Suppressor macrophage treated with lipopolysaccharide for 4 hours (primary cell): ENCODE results near the gene EHF.
"Not testable (repeated sequence)": the region's sequence is repeated elsewhere in the genome, so short reads cannot be mapped to it uniquely, and the experiment has no call there.

Source experiments
- DNase-seq: peaks from one replicate; pipeline ENCODE4 v3.0.0-alpha.2; 2020

The EHF gene

DNA sequence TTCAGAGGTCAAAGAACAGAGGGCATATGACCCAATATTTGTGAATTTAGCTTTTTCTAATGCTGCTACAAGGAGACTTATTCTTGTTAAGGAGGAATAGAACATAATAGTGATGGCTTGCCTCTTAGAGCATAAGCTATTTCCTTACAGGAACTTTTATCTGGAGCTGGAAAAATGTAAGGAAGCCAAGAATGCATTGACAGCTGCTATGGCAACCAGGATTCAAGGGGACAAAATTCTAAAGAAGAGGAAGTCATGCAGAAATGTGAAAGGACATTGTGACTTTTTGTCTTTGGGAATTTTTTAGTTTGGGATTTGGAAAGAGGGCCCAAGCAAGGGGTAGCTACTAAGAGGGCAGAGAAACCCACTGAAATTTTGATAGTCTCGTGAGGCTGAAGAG, 51.1 kb downstream of the EHF start:
- no peak for DNase-seq

DNA sequence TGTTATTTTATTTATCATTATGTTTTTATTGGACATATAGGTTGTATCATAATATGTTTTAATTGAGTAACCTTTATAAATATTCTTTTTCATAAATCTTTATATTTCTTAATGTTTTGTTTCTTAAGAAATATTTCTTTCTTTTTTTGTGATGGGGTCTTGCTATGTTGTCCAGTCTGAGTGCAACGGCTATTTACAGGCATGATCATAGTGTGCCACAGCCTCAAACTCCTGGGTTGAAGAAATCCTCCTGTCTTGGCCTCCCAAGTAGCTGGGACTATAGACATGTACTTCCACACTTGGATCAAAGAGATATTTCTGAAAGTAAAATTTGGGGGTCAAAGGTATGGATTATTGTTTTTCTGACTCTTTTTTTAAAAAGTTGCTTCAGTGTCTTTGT, 53.1 kb downstream of the EHF start:
- no peak for DNase-seq

DNA sequence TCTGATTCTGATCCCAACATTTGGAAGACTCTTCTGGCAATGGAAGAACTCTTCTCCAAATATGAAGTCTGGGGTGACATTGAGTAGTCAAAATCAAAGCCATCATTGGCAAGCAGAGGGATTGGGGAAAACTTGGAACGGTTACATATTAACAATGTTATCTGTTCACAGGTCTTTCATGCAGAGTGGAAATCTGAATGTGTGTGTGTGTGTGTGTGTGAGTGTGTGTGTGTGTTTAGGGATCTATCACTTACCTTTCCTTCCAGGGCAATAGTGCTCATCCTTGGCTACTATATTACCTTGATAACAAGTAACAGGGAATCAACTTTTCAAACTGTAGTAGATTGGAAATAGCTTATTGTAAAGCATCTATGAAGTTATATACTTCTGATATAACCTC, 55.3 kb downstream of the EHF start:
- DNase-seq: no peak

DNA sequence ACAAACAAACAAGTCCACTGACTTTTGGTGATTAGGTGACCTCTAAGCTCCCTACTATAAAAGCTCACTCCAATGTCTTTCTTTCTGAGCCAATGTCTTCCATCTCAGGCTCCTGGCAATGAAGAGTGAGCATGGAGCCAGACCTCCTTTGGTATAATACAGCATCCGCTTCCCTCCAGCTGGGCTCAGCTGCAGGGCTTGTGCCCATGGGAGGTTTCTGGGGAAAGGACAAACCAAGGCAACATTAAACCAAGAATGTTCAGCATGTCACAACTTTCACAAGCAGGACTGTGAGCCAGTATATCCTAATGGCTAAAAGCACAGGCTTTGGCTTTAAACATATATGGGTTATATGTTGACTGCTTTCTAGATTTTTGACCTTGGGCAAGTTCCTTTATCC, 58.8 kb downstream of the EHF start:
- no peak for DNase-seq

DNA sequence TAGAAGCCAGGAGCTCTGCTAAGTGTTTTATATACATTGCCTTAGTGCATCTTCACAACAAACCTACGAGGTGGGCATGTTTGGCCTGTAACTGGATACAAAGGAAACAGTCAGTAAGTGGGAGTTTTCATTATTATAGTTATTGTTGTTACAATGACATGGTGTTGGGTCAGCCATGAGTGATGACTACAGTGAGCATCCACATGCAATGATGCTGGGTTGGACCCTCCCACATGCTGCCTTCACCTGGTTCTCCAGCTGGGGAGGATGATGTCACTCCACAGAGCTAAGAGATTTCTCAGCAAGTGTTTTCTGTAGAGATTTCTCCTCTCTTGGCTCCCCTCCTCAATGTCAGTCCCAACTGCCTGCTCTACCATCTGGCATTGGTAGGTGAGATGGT, 59.3 kb downstream of the EHF start:
- DNase-seq: no peak

DNA sequence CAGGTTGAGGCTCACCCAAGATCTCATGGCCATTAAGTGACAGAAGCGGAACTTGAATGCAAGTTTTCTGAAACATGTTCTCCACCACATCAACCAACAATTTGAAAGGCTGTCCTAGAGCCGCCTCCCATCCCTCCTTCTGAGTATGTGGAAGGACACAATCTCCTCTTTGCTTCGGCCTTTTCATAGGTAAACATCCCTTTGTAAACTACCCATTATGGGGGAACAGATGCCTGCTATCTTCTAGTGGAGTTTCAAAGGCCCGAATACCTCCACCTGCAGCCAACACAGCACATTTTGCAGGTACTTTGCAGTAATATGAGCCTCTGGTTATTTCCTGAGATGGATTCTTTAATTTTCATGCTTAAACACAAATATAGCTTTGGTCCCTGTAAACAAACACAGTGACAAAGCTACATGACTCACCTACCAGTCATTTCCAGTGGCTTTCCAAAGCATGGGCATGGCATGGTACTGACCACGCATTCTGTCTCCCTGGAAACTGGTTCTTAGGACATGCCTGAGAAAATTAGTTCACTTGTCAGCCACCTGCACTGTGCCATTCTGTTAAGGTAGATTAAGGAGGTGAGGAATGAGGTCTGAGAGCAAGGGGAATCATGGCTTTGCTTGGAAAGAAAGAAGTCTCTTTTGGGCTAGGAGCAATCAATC, 60.2 kb downstream of the EHF start:
- DNase-seq: peak; percentile 24

DNA sequence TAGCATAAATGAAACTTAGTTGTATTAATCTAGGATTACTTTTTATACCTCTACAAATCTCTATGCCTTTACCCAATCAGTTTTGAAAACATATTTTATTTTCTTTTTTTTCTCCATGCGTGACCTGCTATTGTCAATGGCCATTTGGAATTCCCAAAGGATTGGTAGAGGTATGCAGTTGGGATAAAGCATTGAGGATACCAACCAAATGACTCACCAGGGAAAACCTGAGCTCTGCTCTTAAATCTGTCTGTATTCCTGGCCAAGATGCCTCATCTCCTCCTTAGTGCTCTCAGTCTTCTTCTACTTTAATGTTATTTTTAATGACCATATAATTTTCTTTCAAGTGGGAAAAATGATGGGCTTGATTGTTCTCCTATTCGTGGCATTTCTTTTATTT, 61.9 kb downstream of the EHF start:
- DNase-seq: no peak

DNA sequence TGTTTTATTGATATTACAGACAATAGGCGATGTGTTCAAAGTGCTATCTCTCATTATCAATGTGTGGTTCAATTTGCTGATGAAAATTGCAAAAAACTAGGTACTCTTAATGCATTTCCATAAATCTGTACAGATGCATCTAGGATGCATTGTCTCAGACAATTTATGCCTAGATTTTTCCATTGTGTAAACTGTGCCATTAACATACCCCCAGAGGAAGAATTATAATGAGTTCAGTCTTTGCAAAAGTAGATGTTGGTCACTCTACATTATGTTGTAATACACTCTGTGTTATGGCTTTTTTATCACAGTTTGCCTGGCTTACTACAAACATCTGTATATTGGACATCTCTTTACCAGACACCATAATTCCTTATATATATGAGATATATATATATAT, 62.5 kb downstream of the EHF start:
- no peak for DNase-seq

DNA sequence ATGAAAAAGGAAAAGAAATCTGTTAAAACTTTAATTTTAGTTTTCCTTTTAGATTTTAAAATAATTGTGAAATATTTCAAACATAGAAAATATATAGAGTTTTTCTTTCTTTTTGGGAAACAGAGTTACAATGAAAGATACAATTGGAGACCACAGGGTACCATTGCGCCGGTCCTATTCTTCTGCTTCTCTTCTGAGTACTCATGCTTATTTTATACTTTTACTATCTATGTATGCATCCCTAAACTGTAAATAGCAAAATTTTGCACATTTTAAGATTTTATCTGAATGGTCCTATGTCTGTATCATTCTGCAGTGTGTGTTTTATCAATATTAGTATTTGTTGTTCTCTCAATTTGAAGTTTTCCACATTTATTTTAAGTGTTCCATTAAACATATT, 65.0 kb downstream of the EHF start:
- DNase-seq: no peak

DNA sequence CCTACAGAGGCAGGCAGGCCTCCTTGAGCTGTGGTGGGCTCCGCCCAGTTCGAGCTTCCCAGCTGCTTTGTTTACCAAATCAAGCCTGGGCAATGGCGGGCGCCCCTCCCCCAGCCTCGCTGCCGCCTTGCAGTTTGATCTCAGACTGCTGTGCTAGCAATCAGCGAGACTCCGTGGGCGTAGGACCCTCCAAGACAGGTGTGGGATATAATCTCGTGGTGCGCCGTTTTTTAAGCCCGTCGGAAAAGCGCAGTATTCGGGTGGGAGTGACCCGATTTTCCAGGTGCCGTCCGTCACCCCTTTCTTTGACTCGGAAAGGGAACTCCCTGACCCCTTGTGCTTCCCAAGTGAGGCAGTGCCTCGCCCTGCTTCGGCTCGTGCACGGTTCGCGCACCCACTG, 71.4 kb downstream of the EHF start:
- not testable (repeated sequence) for DNase-seq

DNA sequence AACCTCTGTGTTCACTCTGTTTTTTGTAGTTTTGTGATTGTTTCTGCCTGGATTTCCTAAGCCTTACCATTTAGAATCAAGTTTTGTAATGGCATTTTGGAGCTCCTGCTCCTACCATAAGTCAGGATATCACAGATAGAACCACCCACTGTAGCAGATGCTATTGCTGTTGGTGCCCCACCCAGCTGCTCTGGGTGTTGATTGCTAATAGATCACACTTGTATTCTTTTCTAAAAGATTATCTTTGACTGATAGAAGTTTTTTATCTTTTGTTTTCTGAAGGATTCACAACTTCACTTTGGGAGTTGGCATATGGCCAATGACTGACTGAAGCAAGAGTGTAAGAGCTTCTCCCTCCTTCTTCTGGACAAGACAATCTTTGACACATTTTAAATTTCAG, 76.0 kb downstream of the EHF start:
- DNase-seq: no peak

DNA sequence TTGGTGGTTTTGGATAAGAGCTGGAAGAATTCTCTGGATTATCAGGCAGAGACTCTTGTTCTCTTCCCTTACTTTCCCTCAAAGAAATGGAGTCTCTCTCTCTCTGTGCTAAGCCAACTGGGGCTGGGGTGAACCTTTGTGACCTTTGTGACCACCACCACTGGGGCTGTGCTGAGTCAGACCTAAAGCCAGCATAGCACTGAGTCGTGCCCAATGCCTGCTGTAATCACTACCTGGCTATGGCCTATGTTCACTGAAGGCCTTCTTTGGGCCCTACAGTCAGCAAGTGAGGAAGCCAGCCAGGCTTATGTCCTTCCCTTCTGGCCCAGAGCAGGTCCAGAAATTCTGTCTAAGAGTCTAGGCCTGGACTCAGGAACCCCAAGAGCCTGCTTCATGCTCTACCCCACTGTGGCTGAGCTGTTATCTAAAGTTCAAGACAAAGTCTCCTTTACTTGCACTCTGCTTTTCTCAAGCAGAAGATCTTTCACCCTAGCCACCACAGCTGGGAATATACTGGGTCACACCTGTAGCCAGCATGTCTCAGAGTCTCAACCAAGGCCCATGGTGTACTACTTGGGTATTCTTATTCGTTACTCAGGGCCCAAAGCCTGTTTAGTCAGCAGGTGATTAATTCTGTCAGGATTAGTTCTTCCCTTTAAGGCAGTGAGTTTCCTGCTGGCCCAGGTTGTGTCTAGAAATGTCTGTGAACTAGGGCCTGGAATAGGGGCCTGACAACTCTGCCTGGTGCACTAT, 86.0 kb downstream of the EHF start:
- no peak for DNase-seq

DNA sequence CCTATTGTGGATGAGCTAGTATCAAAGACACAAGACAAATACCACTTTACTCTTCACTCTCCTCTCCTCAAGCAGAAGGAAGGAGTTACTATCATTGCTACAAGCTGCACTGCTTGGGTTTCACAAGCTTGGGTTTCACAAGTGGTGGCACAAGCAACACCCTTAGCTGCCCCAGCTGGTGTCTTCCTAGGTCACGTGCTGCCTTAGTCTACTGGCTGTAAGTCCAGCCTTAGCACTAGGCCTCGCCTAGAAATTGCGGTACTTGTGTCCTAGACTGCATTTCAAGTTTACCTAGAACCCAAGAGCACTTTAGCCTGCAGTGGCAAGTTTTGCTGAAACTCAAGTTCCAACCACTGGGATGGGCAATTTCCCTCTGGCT, 86.6 kb downstream of the EHF start:
- DNase-seq: peak; percentile 4
